Upper lobe of left lung (tissue), 4 donors: ENCODE measurements around the gene HAGHL.

Source experiments
- CTCF ChIP-seq, 6 experiments: fragments of 450-650 bp in 4 of 6; fragments of 200-600 bp in 2 of 6; sonication (generic) in 2 of 6; IDR thresholded peaks; one replicate each; pipeline ENCODE4 v1.5.1; 2016 to 2019; ENCODE audit warnings: antibody characterized with exemption in 6 of 6
- EP300 ChIP-seq, 4 donors: sonication (generic); formaldehyde crosslinking; IDR thresholded peaks; one replicate each; pipeline ENCODE4 v1.5.1; 2017; ENCODE audit warnings: antibody characterized with exemption in 4 of 4, control low read depth in 2 of 4

- TF ChIP-seq CTCF (IDR thresholded peaks at IDR 0.05) (no peak), EP300 (IDR thresholded peaks at IDR 0.05) (no peak)
Observed at GRCh38 chr16:716768-717325, 10.1 kb upstream of the HAGHL start.
